Stimulated activated CD4-positive, alpha-beta T cell treated with anti-CD3 and anti-CD28 coated beads, Interleukin-15, amount 100 ng/mL, for 24 hours (primary cell): Measurements from ENCODE around the gene RTN4RL2.
A peak's percentile ranks its signal among the peaks of the same experiment; 100 is the strongest.

Source experiments
- DNase-seq: peaks from one replicate; pipeline ENCODE4 v3.0.0-alpha.2; 2020

Gene RTN4RL2

DNA sequence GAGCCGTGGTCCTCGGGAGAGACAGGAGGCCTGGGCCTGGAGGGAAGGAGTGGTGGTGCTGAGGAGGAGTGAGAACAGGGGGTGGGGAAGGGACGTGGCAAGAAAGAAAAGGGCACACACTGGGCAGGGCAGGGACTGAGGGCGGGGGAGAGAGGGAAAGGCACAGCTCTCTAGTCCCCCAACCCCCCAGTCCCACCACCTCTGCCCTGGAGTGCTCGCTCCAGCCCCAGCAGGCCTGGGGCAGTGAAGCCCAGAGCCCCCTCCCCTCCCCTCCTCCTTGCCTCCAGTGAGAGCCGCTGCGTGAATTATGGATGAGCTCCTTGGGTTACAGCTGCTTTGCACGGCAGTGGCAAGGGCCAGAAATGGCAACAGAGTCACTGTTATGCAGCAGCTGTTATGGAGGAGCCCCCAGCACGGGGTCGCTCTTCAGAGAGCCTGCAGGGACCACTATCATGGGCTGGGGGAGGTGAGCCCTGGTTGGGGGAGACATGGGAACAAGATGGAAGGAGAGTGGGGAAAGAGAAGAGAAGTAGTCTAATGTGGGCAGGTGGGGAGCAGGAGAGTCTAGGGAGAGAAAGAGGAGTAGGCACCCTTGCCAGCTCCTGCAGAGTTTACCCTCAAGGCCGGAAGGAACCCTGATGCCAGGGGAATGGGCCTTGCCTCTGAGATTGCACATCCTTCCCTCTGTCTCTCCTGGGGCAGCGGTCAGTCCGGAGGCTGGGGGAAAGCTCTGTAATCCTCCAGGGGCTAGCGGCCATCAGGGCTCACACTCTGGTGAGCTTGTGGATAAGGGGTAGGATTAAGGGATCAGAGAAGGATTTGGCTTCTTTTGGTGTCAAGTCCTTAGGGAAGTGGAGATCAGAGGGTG lies 3.6 kb downstream of the RTN4RL2 start:
- no peak for DNase-seq

DNA sequence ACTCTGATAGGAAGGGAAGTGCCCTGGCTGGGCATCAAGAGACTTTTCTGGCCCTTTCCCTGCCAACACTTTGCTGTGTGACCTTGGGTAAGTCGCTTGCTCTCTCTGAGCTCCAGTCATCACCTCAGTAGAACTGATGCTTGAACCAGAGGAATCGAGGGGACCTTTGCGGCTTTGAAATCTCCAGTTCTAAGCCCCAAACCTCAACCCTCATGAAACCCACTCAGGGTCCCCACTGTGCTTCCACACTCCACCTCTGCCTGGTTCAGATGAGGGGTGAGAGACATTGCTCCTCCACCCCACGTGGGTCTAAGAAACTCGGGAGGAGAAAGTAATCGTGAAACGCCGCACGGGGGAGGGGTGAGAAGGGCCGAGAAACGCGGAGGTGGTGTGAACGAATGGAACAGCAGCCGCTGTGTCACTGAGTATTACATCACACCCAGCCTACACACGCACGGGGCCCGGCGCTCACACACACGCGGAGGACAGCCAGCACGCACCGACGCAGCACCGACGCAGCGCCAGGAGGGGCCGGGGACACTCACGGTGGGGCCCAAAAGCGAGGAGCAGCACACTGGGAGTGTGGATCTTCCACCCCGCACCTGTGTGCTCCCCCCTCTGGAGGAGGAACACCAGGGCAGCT lies 4.3 kb downstream of the RTN4RL2 start:
- no peak for DNase-seq

DNA sequence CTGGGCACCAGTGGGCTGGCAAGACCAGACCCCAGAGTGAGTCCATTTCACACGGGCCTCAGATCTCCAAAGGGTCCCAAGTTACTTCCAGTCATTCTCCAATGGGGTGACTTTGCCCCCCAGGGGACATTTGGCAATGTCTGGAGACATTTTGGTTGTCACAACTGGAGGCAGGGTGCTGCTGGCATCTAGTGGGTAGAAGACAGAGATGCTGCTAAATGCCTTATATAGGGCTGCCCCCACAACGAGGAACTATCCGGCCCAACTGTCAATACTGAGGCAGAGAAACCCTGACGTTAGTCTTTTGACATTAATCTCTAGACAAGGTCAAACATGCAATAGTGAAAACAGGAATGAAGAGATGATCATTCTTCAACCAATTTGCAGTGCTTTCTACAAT lies 6.4 kb downstream of the RTN4RL2 start:
- no peak for DNase-seq

DNA sequence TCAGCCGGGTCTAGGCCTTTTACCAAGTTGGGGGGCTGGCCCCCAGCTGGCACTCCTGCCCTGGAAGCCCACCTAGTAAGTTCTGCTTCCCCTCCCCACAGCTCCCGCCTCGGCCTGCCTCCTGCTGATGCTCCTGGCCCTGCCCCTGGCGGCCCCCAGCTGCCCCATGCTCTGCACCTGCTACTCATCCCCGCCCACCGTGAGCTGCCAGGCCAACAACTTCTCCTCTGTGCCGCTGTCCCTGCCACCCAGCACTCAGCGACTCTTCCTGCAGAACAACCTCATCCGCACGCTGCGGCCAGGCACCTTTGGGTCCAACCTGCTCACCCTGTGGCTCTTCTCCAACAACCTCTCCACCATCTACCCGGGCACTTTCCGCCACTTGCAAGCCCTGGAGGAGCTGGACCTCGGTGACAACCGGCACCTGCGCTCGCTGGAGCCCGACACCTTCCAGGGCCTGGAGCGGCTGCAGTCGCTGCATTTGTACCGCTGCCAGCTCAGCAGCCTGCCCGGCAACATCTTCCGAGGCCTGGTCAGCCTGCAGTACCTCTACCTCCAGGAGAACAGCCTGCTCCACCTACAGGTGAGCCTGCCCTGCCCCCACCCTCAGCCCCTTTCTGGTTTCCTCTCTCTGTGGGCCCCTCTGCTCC lies 7.3 kb downstream of the RTN4RL2 start:
- no peak for DNase-seq

DNA sequence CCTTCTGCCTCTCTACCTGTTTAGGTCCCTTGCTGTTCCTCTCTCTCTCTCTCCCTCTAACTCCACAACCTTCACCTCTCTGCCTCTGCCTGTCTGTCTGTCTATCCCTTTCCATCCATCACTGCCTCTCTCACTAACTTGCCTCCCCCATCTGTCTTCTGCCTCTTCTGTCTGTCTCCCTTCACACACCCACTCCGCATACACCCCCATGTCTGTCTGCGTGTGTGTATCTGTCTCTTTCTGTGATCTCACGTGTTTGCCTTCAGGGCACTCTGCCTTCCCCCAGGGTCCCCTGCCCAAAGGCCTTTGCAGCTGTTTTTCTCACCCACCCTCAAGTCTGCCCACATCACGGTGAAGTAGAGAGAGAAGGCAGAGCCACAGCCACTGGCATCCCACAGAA lies 7.9 kb downstream of the RTN4RL2 start:
- DNase-seq = no peak

DNA sequence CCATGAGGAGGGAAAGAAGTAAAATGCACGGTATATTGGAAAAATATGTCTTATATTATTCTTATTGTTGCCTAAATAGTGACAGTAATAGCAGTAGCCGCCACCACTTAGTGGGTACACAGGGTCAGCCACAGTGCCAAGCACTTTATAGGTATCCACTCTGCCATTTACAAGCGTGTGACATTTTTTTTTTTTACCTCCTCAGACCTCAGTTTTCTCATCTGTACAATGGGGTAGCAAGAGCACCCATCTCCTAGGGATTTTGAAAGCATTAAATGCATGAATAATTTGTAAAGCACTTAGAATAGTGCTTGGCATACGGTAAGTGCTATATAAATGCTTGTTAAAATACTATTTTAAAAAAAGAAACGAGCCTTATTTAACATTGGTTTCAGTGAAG lies 8.9 kb downstream of the RTN4RL2 start:
- no peak for DNase-seq

DNA sequence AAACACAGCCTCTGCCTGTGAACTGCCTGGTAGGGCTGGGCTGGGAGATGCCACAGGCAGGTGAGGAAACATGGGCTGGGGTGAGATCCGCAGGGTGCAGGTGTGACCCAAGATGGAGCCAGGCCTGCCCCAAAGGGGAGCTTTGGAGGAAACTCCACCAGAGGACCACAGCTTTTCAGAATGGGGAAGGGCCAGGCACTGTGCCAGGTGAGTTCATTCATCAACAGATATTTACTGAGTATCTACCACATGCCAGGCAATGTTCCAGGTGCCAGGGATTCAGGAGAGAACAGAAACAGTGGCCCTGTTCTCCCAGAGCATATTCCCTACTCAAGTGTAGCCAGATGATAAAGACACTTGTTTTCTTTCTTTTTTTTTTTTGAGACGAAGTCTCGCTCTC lies 11.2 kb downstream of the RTN4RL2 start:
- DNase-seq = no peak

DNA sequence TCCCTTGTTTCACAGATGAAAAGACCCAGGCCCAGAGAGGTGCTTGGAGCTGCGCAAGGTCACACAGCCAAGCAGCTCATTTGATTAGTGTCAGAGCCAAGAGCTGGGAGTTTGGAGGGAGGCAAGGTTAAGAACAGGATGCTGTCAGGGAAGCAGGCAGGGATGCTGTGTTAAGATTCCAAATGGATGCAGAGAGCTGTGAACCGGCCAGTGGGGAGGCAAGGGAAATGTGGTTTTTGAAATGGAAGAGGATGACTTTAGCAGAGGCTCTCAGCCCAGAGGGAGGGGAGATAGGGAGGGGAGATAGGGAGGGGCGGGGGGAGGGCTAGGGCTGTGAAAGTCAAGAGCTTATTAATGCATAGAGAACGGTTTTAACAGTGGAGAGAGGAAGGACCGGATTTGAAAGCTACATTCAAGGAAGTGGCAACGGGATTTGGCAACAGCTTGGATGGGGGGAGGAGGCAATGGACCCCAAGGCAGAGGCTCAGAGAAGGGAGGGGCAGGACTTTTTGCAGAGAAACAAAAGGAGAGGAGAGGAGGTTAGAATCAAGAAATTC lies 13.0 kb downstream of the RTN4RL2 start:
- no peak for DNase-seq

DNA sequence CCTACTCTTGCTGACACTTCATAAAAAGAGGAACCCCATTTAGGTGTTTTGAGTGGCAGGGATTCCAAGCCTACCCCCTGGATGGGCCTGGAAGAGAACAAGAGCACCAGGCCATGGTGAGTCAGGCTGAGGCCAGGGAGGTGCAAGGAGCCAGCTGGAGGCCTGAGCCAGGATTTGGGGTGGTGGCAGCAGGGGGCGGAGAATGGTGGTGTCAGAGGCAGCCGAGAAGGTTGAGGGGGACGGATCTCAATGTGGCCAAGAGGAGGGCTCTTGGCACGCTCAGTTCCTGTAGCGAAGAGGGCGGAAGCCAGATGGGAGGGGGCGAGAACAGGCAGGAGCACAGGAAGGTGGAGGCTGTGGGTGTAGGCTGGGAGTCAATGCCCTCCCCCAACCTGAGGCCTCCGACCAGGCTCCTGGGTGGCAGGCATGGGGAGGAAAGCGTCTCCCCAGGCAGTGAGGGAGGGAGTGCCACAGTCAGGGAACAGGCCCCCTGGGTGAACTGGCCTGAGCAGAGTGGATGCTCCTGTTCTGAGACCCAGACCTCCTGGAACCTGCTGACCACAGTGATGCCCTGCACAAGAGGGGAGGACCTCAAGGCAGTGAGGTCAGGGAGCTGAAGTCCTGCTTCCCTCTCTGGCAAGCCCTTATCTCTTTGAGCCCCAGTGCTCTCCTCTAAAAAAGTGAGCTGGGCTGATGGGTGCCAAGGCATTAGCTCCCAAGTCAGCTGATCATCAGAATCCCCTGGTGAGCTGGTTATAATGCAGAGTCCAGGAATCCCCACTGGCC lies 13.9 kb downstream of the RTN4RL2 start:
- peak; percentile 52 for DNase-seq

DNA sequence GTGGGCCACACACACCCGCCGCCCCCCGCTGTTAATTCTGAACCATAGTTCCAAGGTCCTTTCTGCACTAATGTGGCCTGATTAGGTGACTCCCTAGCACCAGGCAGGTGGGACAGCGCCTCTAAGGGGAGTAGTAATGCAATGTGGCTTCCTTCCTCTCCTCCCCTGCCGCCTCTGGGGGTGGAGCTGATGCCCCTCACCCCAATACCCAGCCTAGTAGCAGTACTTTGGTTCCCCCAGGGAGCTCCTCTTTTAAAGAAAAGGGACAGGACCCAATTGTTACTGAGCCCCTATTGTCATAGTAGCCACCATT lies 14.4 kb downstream of the RTN4RL2 start:
- DNase-seq = no peak

DNA sequence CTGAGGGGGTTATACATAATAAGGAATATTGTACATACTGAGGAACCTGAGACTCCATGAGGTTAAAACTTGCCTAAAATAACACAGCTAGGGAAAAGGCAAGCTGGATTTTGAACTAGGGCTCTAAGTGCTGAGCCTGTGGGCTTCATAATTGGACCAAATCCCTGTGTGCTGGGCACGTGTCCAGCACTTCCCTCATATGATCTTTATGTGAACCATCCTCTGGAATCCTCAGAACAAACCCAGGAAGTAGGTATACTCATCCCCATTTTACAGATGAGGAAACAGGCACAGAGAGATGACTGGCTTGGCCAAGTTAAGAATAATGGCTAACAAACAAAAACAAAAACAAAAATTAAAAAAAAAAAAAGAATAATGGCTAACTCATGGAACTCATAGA lies 14.9 kb downstream of the RTN4RL2 start:
- no peak for DNase-seq

DNA sequence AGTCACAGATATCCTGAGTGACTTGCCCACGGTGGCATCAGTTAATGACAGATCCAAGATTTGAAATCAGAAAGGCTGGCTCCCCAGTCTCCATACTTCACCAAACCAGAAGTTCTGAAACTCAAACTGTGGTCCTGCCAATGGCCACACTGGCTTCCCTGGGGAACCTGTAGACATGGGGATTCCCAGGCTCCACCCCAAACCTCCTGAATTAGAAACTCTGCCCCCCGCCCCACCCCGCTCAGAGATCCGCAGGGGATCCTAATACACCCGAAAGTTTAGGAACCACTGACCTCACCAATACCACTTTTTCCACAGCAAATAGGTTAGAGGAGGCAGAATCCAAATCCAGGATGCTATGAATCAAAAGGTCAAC lies 15.3 kb downstream of the RTN4RL2 start:
- DNase-seq = no peak

DNA sequence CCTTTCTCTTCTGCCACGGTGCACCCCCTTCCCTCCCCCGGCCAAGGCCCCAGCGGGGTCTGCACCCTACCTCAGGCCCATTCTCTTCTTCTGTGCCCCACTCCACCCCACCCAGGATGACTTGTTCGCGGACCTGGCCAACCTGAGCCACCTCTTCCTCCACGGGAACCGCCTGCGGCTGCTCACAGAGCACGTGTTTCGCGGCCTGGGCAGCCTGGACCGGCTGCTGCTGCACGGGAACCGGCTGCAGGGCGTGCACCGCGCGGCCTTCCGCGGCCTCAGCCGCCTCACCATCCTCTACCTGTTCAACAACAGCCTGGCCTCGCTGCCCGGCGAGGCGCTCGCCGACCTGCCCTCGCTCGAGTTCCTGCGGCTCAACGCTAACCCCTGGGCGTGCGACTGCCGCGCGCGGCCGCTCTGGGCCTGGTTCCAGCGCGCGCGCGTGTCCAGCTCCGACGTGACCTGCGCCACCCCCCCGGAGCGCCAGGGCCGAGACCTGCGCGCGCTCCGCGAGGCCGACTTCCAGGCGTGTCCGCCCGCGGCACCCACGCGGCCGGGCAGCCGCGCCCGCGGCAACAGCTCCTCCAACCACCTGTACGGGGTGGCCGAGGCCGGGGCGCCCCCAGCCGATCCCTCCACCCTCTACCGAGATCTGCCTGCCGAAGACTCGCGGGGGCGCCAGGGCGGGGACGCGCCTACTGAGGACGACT lies 15.9 kb downstream of the RTN4RL2 start:
- peak; percentile 50 for DNase-seq

DNA sequence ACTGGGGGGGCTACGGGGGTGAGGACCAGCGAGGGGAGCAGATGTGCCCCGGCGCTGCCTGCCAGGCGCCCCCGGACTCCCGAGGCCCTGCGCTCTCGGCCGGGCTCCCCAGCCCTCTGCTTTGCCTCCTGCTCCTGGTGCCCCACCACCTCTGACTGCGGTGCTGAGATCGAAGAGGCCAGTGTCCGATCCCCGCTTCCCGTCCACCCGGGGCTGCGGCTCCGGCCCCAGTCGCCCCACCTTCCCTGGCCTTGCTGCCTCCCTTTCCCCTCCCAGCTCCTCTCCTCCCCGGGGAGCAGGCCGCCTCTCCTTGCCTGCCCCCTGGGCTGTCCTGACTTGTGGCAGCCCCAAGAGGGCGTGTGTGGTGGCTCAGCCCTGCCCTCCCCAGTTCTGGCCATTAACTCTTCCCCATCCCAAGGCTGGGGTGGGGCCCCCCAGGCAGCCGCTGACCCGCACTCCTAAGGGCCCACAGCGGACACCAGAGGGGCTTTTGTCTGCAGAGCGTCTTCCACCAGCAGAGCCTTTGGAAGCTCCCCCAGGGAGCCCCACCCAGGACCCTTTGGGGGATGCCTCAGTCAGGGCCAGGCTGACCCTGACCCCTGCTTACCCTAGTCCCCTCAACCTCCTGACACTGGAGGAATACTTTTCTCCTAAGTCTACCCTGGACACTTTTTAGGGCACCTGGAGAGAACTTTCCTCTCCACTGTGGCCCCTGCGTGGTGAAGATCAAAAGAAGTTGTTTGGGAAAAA lies 16.6 kb downstream of the RTN4RL2 start:
- peak; percentile 53 for DNase-seq

DNA sequence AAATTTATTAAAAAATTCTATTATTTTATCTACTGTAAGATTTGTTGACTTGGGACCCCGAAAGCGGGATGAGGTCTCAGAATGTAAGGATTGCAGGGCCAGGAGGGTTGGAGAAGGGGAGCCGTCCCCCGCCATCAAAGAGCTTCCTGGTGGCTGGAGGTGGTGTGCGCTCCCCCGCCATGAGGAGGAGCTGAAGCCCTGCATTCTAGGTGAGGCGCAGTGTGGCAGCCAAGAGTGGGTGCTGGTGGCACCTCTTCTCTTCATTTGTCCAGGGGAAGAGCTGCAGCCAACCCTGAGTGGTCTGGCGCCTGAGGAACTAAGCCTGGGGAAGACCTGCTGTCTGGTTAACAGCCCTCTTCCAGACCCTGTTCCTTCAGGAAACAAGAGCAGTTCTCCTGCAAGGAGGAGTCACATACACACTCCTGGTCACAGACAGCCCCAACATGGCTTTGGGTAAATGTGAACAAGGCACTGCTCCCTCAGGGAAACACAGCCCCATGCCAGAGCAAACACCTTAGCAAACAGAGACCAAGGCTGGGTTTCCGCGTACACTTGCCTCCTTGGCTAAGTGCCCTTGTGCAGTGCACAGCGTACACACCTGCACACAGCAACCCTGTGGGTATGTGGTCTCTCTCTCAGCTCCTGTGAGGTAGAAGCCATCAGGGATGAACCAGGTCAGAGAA lies 17.3 kb downstream of the RTN4RL2 start:
- no peak for DNase-seq

DNA sequence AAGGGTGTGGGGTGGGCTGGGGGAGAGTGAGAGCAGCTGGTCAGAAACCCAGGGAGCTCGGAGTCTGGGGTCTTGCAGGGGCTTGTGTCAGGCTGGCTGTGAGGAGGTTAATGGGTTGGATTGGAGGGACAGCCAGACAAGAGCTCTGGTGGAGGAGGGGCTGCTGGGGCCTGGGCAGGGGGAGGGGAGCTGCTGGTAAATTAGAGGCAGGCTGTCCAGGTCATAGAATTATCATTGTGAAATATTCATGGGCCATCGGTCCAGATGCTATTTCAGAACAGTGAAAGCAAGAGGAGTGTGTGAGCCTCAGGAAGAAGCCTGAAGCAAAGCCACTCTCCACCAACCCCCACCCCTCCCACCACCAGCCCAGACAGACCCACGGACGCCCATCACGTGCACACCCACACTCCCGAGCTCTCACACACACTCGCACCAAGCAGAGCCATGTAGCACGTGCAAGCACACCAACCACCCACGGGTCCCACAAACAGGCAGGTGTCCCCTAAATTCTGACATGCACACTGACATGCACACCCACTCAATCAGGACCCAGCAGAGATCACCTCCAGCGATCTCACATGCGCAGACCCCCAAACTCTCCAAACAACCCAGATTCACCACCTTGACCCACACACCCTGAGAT lies 18.8 kb downstream of the RTN4RL2 start:
- no peak for DNase-seq

DNA sequence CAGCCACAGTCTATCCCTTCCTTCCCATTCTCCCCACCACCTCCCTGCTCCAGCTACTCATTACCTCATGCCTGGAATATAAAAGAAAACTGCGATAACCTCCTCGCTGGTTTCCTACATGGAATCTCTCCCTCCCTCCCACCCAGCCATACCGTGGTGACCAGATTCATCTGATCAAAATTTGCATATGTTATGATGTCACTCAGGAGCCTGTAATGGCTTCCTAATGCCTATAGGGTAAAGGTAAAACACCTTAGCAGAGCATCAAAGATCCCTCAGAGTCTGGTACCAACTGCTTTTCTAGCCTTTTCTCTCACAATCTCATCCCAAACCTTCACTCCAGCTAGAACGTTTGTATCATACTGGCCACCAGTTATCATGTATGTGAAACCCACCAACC lies 19.6 kb downstream of the RTN4RL2 start:
- no peak for DNase-seq

DNA sequence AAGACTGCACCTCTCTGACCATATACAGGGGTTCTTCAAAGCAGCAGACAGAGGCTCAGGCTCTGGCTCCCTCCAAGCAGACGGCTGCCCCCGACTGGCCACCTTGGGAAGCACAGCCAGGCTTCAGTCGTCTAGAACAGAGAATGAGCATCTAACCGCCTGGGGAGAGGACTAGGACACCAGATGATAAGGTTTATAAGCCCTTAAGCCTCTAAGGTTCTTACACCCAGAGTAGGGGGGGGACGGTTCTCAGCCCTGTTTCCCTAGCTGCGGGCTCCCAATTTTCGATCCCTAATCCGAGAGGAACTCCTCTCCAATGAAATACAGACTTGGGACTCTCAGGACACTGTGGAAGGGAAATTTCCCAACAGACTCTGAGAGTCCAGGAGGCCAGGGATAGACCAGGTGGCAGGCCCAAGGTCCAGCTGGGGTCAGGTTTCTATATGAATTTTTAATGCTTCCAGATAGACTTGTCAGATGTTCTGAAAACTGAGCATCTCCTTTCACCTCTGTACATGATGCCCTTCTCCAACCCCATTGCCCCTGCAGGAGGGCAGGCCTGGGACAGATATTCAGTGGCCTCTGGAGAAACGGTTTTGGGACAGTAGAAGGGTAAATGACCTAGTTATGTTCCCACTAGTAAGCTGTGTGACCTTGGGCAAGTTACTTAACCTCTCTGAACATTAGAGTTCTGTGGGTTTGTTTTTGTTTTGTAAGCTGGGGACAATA lies 20.2 kb downstream of the RTN4RL2 start:
- DNase-seq = peak; percentile 86

DNA sequence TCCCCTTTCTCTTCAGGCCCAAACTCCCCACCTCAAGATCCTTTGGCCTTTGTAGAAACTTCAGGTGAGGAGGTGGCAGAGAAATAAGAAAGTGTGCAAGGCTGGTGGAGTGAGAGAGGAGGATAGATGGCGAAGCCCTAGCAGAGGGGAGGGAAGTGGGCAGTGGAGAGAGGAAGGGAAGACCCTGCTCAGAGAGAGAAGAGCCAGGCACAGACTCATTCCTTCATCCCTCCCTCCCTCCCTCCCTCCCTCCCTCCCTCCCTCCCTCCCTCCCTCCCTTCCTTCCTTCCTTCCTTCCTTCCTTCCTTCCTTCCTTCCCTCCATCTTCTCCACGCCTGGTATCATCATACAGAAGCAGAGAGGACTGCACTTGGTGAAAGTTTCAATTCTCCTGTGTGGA lies 21.0 kb downstream of the RTN4RL2 start:
- DNase-seq = no peak
